Cardiac fibroblast (primary cell): ENCODE results near the gene S100A14.

Experiments used
- DNase-seq, 2 donors: peaks; one replicate each; pipeline versions ENCODE4 v3.0.0 to v3.0.0-alpha.2; 2010; ENCODE audit warnings: low read depth in 2 of 2
- H3K4me3 ChIP-seq, 2 donors: replicated peaks in 1 of 2; 1 replicate in 1 of 2; 2 replicates in 1 of 2; pipeline ENCODE4 v1.5.1; 2011; ENCODE audit warnings: low read depth in 2 of 2, low read length in 2 of 2, mild to moderate bottlenecking in 2 of 2, moderate library complexity in 1 of 2
- CTCF ChIP-seq: IDR thresholded peaks from one replicate; pipeline ENCODE4 v1.5.1; 2011; ENCODE audit warnings: low read depth, mild to moderate bottlenecking, low read length, inconsistent platforms

Gene S100A14

GRCh38 chr1:153648000-153648643 lies 32.0 kb upstream of the S100A14 start:
- TF ChIP-seq CTCF: no peak
- no peak overlapping the region for H3K4me3 ChIP-seq
- DNase-seq: no peak

GRCh38 chr1:153647346-153647714 lies 31.2 kb upstream of the S100A14 start:
- DNase-seq: no peak
- TF ChIP-seq CTCF: no peak
- no peak overlapping the region for H3K4me3 ChIP-seq

- no peak for TF ChIP-seq CTCF
- DNase-seq: no peak
- no peak overlapping the region for H3K4me3 ChIP-seq
Observed at GRCh38 chr1:153646672-153647345, 30.7 kb upstream of the S100A14 start.

GRCh38 chr1:153643816-153644215 lies 27.7 kb upstream of the S100A14 start:
- no peak for TF ChIP-seq CTCF
- DNase-seq: no peak
- no peak overlapping the region for H3K4me3 ChIP-seq

- H3K4me3 ChIP-seq: no peak overlapping the region
- no peak for TF ChIP-seq CTCF
- DNase-seq: no peak
Observed at GRCh38 chr1:153643100-153643499, 27.0 kb upstream of the S100A14 start.

- TF ChIP-seq CTCF: no peak
- DNase-seq: no peak
- no peak overlapping the region for H3K4me3 ChIP-seq
Observed at GRCh38 chr1:153642161-153642560, 26.0 kb upstream of the S100A14 start.
